LNCaP clone FGC (cell line): ENCODE results near the gene TMEM145.

ENCODE experiments used
- DNase-seq: peaks from one replicate; pipeline ENCODE4 v3.0.0-alpha.2; 2011; ENCODE audit warnings: low read depth
- H3K4me3 ChIP-seq: 2 replicates; pipeline ENCODE4 v1.5.1; 2011; ENCODE audit warnings: mild to moderate bottlenecking, low read depth, low read length, control low read depth
- CTCF ChIP-seq: IDR thresholded peaks from 2 replicates; pipeline ENCODE4 v1.5.1; 2012; ENCODE audit warnings: mild to moderate bottlenecking; ENCODE audit not compliant: control insufficient read depth, insufficient read depth; ENCODE audit errors: extremely low read depth

TMEM145 gene

GRCh38 chr19:42285988-42286348, 27.1 kb upstream of the TMEM145 start:
- DNase-seq = no peak
- no peak for TF ChIP-seq CTCF
- no peak overlapping the region for H3K4me3 ChIP-seq

GRCh38 chr19:42286349-42287016, 26.6 kb upstream of the TMEM145 start:
- no peak for TF ChIP-seq CTCF
- no peak overlapping the region for H3K4me3 ChIP-seq
- DNase-seq = no peak

- no peak for DNase-seq
- no peak for TF ChIP-seq CTCF
- H3K4me3 ChIP-seq = no peak overlapping the region
Measured at GRCh38 chr19:42287017-42287826, 25.9 kb upstream of the TMEM145 start.

GRCh38 chr19:42287827-42288107, 25.3 kb upstream of the TMEM145 start:
- no peak overlapping the region for H3K4me3 ChIP-seq
- TF ChIP-seq CTCF = no peak
- DNase-seq = no peak

- no peak for TF ChIP-seq CTCF
- DNase-seq = no peak
- no peak overlapping the region for H3K4me3 ChIP-seq
Measured at GRCh38 chr19:42288387-42288786, 24.7 kb upstream of the TMEM145 start.

GRCh38 chr19:42288881-42289555, 24.1 kb upstream of the TMEM145 start:
- no peak overlapping the region for H3K4me3 ChIP-seq
- TF ChIP-seq CTCF = no peak
- no peak for DNase-seq

- no peak overlapping the region for H3K4me3 ChIP-seq
- no peak for DNase-seq
- no peak for TF ChIP-seq CTCF
Measured at GRCh38 chr19:42289556-42290041, 23.5 kb upstream of the TMEM145 start.
